GM10266 (cell line): ENCODE results near the gene HOXA10.
A peak's percentile ranks its signal among the peaks of the same experiment; 100 is the strongest.

Experiments
- DNase-seq: peaks from one replicate; pipeline ENCODE4 v3.0.0; 2012; ENCODE audit errors: extremely low spot score
- CTCF ChIP-seq: IDR thresholded peaks from 2 replicates; pipeline ENCODE4 v1.5.1; 2012; ENCODE audit warnings: mild to moderate bottlenecking, low read depth; ENCODE audit not compliant: control insufficient read depth, insufficient read depth; ENCODE audit errors: missing control alignments

HOXA10 gene

GRCh38 chr7:27161214-27161720 is 12.9 kb downstream of the HOXA10 start:
- no peak for TF ChIP-seq CTCF
- DNase-seq = no peak

DNA sequence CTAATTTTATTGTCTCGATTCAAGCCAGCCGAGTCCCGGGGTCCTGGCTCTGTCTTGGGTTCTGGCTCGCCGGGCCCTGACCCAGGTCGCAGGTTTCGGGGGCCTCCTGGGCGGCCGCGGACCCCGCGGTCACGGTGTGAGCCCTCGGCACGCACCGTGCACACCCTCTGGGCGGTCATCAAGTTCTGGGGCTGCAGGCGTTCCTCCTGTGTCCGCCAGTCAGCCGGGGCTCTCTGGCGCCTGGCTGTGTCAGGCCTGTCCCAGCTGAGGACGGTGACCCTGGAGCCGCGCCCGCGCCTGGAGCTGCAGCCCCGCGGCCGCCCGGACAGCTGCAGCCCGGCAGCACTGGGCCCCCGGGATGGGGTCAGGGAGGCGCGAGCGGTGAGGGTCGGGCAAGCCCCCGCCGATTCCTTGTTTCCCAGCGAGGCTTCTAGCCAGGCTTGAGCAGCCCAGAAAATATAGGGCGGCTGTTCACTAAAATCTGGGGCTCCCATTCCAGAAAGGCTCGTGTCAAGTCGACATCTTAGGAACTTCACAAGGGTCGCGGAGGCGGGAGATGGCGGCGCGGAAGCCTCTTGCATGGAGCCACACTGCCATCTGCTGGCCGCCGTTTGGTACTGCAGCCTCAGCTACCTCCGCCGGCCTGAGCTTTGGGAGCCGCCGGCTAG is 13.4 kb downstream of the HOXA10 start:
- TF ChIP-seq CTCF = peak; percentile 98
- peak; percentile 91 for DNase-seq

GRCh38 chr7:27160145-27160545 is 14.0 kb downstream of the HOXA10 start:
- no peak for TF ChIP-seq CTCF
- DNase-seq = no peak

- no peak for DNase-seq
- TF ChIP-seq CTCF = no peak
These were observed 14.6 kb downstream of the HOXA10 start for GRCh38 chr7:27159266-27160144.

GRCh38 chr7:27158436-27159265 is 15.5 kb downstream of the HOXA10 start:
- TF ChIP-seq CTCF = no peak
- DNase-seq = no peak

DNA sequence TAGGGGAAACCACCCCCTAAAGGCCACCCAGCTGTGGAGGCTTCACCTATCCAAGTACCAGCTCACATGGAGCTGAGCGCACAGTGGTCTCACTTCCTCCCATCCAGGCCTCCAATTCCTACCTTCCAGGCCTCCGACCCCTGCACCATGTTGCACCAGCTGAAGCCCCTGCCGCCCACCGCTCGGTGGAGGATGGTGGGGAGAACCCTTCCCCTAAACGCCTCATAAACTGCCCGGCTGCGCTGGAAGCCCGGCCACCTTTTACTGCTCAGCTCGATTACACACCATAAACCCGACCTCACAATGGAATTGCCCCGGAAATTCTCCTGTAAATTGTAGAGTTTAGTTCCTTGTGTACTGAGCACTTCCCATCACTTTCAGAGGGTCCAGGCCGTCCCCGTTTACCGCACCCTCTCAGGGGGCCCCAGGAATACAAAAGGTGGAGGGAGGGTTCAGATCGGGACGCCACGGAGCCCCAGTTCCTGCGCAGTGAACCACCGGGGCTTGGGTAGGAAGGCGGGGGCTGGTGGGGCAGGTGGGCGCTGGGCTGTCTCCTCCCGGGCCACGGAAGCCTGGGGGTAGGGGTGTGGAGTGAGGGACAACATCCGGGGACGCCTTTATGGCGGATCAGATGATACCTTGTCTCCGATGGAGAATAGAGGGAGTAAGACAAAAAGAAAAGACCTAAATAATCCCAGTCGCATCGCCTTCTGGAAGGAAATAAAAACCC is 16.3 kb downstream of the HOXA10 start:
- no peak for TF ChIP-seq CTCF
- no peak for DNase-seq
